Activated effector memory CD4-positive, alpha-beta T cell treated with Interleukin-2 at 50 U/mL for 16 hours (primary cell): ENCODE measurements around the gene RNF38.

Experiments used
- DNase-seq: peaks from one replicate; pipeline ENCODE4 v3.0.0-alpha.2; 2020

RNF38 gene

GRCh38 chr9:36289836-36290435 lies 110.1 kb downstream of the RNF38 start:
- no peak for DNase-seq

- no peak for DNase-seq
These were observed 112.0 kb downstream of the RNF38 start for GRCh38 chr9:36288070-36288469.
